ENCODE measurements around the gene ZMIZ2. TPM values are rescaled to one million over a fixed set of nuclear protein-coding genes. Genes with fewer than 3 reads are reported as not detected.
"Not testable (repeated sequence)": the region's sequence is repeated elsewhere in the genome, so short reads cannot be mapped to it uniquely, and the experiment has no call there.

The ZMIZ2 gene
- total RNA-seq, 1 donor from 2014 or later = 47.8 TPM

GRCh38 chr7:44727158-44727936 is 21.3 kb upstream of the ZMIZ2 start:
- no peak for DNase-seq (ENCODE audit: low spot score)

GRCh38 chr7:44727937-44728262 is 20.7 kb upstream of the ZMIZ2 start:
- DNase-seq (ENCODE audit: low spot score) = no peak

GRCh38 chr7:44729949-44730590 is 18.6 kb upstream of the ZMIZ2 start:
- no peak for DNase-seq (ENCODE audit: low spot score)

- not testable (repeated sequence) for DNase-seq (ENCODE audit: low spot score)
Measured at GRCh38 chr7:44732971-44733370, 15.7 kb upstream of the ZMIZ2 start.

GRCh38 chr7:44733708-44734481 is 14.8 kb upstream of the ZMIZ2 start:
- no peak for DNase-seq (ENCODE audit: low spot score)

- DNase-seq (ENCODE audit: low spot score) = no peak
Measured at GRCh38 chr7:44735403-44736165, 13.1 kb upstream of the ZMIZ2 start.

GRCh38 chr7:44736896-44737295 is 11.8 kb upstream of the ZMIZ2 start:
- no peak for DNase-seq (ENCODE audit: low spot score)

GRCh38 chr7:44738051-44738723 is 10.5 kb upstream of the ZMIZ2 start:
- DNase-seq (ENCODE audit: low spot score) = no peak

GRCh38 chr7:44738876-44739665 is 9.6 kb upstream of the ZMIZ2 start:
- DNase-seq (ENCODE audit: low spot score) = no peak

GRCh38 chr7:44740055-44740454 is 8.6 kb upstream of the ZMIZ2 start:
- no peak for DNase-seq (ENCODE audit: low spot score)

GRCh38 chr7:44743750-44744149 is 4.9 kb upstream of the ZMIZ2 start:
- DNase-seq (ENCODE audit: low spot score) = no peak

GRCh38 chr7:44748948-44749731 is 493 bp downstream of the ZMIZ2 start:
- DNase-seq (ENCODE audit: low spot score) = no peak

- DNase-seq (ENCODE audit: low spot score) = no peak
Measured at GRCh38 chr7:44749992-44750391, 1.3 kb downstream of the ZMIZ2 start.

- no peak for DNase-seq (ENCODE audit: low spot score)
Measured at GRCh38 chr7:44750424-44750823, 1.8 kb downstream of the ZMIZ2 start.

- DNase-seq (ENCODE audit: low spot score) = no peak
Measured at GRCh38 chr7:44750921-44751571, 2.4 kb downstream of the ZMIZ2 start.

- no peak for DNase-seq (ENCODE audit: low spot score)
Measured at GRCh38 chr7:44752822-44753221, 4.2 kb downstream of the ZMIZ2 start.

GRCh38 chr7:44754802-44755697 is 6.4 kb downstream of the ZMIZ2 start:
- DNase-seq (ENCODE audit: low spot score) = no peak

Data from mesenteric fat pad (tissue), 1 donor.